ENCODE results near the gene L3MBTL4. TPM values are rescaled to one million over a fixed set of nuclear protein-coding genes. Genes with fewer than 3 reads are reported as not detected.

Gene L3MBTL4
- total RNA-seq, 1 donor from 2014 or later, result 16.2 TPM

DNA sequence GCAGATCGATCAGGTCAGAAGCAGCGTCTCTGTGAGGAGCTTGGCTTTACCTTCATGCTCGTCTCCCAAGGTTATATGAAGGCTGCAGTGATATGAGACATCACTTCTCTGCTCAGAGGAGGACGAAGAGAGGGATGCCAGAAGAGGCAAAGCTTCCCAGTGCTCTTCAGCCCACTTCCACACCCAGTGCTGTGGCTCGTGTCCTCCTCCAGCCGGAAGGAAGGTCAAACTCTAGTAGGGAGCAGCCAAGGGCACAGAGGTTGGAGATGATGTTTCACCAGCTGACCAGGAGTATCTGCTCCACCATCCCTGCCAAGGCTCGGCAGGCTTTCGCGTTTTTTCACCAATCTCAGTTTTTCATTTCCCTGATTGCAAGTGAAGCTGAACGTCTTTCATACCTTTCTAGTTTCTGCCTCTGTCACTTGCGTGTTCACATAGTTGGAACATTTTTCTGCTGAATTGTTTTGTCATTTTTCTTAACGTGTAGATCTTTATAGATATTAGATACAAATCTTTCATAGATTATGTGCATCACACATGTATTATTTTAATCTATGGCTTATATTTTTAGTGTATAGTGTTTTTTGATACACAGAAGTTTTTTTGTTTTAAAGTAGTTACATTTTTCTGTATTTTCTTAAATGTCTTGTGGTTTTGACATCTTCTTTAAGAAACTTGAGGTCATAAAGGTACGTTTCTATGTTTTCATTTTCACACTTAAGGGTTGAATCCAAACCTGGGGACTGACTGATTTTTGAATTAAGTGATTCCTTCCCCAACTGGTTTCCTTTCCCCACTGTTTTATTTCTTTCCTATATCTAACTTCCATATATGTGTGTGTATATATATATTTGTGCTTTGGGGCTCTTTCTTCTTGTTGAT is 23.5 kb upstream of the L3MBTL4 start:
- no peak for ATAC-seq
- intact Hi-C loops (cut with DNase I), result no loop called here
- Histone ChIP-seq H3K4me1 (no peaks in the 10 kb centered on the region), H3K36me3 (no peaks in the 10 kb centered on the region), H3K9me3 (no peaks in the 10 kb centered on the region), H3K4me3 (no peak overlapping the region), H3K27ac (no peak overlapping the region), H3K27me3 (no peaks in the 10 kb centered on the region)
- no peak for TF ChIP-seq CTCF (IDR thresholded peaks at IDR 0.05)
- DNase-seq, result no peak

- no peak for TF ChIP-seq CTCF (IDR thresholded peaks at IDR 0.05)
- H3K4me3 ChIP-seq, result no peak overlapping the region
- H3K36me3 ChIP-seq, result no peaks in the 10 kb centered on the region
- DNase-seq, result no peak
- ATAC-seq, result no peak
- H3K27me3 ChIP-seq, result no peaks in the 10 kb centered on the region
- intact Hi-C loops (cut with DNase I), result no loop called here
- H3K4me1 ChIP-seq, result no peaks in the 10 kb centered on the region
- no peak overlapping the region for H3K27ac ChIP-seq
- H3K9me3 ChIP-seq, result no peaks in the 10 kb centered on the region
Observed at GRCh38 chr18:6435731-6436130, 21.0 kb upstream of the L3MBTL4 start.

DNA sequence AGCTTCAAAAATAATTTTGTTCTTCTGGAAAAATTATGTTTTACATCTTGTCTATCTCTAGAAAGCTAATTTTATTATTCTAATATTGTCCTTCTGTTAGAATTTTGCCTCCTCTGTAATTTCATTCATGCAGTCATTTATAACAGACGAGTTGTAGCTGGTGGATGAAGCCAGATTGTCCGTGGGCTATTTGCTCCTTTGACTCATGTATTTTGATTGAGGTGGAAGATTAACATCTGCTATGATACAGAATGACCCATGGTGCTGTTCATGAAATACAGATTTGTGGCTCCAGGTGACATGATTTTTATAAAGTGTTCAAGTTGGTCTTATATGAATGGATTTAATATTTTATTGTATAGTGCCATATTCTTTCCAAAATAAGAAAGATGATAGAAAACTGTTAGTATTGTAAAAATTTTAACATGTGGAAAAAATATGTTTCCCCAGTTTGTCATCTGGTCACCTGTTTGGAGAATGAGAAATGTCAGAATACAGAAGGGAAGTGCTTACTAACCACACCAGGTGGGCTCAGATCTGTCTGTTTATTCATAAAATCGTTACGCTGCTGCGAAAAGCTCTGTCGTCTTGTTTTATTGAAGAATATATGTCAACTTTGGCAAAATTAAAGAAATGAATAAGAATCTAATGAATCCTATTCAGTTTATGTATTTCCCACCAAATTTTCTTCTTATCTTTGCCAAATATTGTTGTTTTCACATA is 20.4 kb upstream of the L3MBTL4 start:
- Histone ChIP-seq H3K9me3 (no peaks in the 10 kb centered on the region), H3K27me3 (no peaks in the 10 kb centered on the region), H3K27ac (no peak overlapping the region), H3K4me1 (no peaks in the 10 kb centered on the region), H3K4me3 (peak overlapping the region; percentile 23), H3K36me3 (no peaks in the 10 kb centered on the region)
- ATAC-seq (no peak), DNase-seq (no peak)
- intact Hi-C loops (cut with DNase I), result no loop called here
- no peak for TF ChIP-seq CTCF (IDR thresholded peaks at IDR 0.05)

DNA sequence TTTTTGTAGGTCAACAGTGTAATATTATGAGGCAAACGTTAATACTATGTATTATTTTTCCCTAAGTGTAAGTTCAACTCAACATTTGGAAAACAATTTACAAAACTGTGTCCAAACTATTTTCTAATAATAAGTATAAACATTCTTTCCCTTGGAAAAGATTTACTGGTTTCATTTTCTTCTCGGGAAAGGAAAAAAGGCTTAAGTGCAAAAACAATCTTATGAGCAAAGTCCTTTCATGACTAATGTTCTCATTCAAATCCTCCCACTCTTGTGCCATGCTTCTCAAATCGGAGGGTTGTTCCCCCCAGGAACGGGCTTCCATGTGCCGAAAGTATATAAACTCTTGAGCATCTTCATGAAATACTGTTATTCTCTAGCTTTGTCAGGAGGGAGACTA is 19.8 kb upstream of the L3MBTL4 start:
- intact Hi-C loops (cut with DNase I), result no loop called here
- Histone ChIP-seq H3K27ac (no peak overlapping the region), H3K4me1 (no peaks in the 10 kb centered on the region), H3K4me3 (peak overlapping the region; percentile 23), H3K9me3 (no peaks in the 10 kb centered on the region), H3K36me3 (no peaks in the 10 kb centered on the region), H3K27me3 (no peaks in the 10 kb centered on the region)
- DNase-seq (no peak), ATAC-seq (no peak)
- TF ChIP-seq CTCF (IDR thresholded peaks at IDR 0.05), result no peak

GRCh38 chr18:6431659-6432318 is 17.1 kb upstream of the L3MBTL4 start:
- no peak for TF ChIP-seq CTCF (IDR thresholded peaks at IDR 0.05)
- no peaks in the 10 kb centered on the region for H3K4me1 ChIP-seq
- ATAC-seq (no peak), DNase-seq (no peak)
- no peak overlapping the region for H3K4me3 ChIP-seq
- H3K36me3 ChIP-seq, result no peaks in the 10 kb centered on the region
- H3K27ac ChIP-seq, result no peak overlapping the region
- H3K9me3 ChIP-seq, result no peaks in the 10 kb centered on the region
- no peaks in the 10 kb centered on the region for H3K27me3 ChIP-seq
- intact Hi-C loops (cut with DNase I), result no loop called here
